Parathyroid adenoma (tissue), 2 donors: ENCODE results near the gene ASB5.
"Not testable (repeated sequence)": the region's sequence is repeated elsewhere in the genome, so short reads cannot be mapped to it uniquely, and the experiment has no call there.

Source experiments
- H2AFZ ChIP-seq: fragments of 300-600 bp; sonication (generic); one replicate; pipeline ENCODE4 v1.7.0; 2017; ENCODE audit warnings: antibody characterized with exemption, mild to moderate bottlenecking
- H3K27ac ChIP-seq: fragments of 300-600 bp; sonication (generic); one replicate; pipeline ENCODE4 v1.7.0; 2017
- H3K27me3 ChIP-seq: fragments of 300-600 bp; sonication (generic); one replicate; pipeline ENCODE4 v1.7.0; 2017; ENCODE audit warnings: low read length; ENCODE audit not compliant: control insufficient read depth, insufficient read depth
- H3K36me3 ChIP-seq: fragments of 300-600 bp; sonication (generic); one replicate; pipeline ENCODE4 v1.7.0; 2017; ENCODE audit warnings: low read length; ENCODE audit not compliant: control insufficient read depth, insufficient read depth
- H3K4me1 ChIP-seq: fragments of 300-600 bp; sonication (generic); one replicate; pipeline ENCODE4 v1.7.0; 2017; ENCODE audit warnings: control low read depth
- H3K4me2 ChIP-seq: fragments of 300-600 bp; sonication (generic); one replicate; pipeline ENCODE4 v1.7.0; 2017; ENCODE audit warnings: low read length
- H3K4me3 ChIP-seq: fragments of 300-600 bp; sonication (generic); one replicate; pipeline ENCODE4 v1.7.0; 2017; ENCODE audit warnings: low read depth, low read length
- H3K79me2 ChIP-seq: fragments of 300-600 bp; sonication (generic); one replicate; pipeline ENCODE4 v1.7.0; 2017; ENCODE audit warnings: control low read depth
- H3K9ac ChIP-seq: fragments of 300-600 bp; sonication (generic); one replicate; pipeline ENCODE4 v1.7.0; 2017; ENCODE audit warnings: mild to moderate bottlenecking
- H3K9me3 ChIP-seq: fragments of 300-600 bp; sonication (generic); one replicate; pipeline ENCODE4 v1.7.0; 2017; ENCODE audit warnings: low read length; ENCODE audit not compliant: control insufficient read depth
- TF ChIP-seq, protein P1 (sequence below): fragments of 300-600 bp; sonication (generic); IDR thresholded peaks from one replicate; pipeline ENCODE4 v1.7.0; 2017; ENCODE audit warnings: antibody characterized with exemption, mild to moderate bottlenecking
- donor health status: primary hyperparathyroidism.

ASB5 gene

DNA sequence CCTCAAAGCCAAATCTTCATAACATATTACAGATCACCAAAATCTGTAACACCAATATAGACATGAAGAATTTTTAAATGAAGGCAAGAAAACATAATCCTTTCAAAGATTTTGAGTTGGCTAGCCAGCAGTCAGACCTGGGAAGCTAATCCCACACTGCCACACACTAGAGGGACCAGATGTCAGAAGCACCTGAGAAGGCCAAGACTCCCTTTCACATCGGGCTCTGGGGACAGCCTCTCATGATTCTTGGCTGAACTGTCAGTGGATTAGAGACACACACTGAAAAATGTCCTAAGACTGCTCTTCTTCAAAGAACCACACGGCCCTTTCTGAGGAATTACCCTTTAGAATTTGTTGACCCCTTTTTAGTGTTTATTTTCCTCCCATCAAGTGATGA lies 45.5 kb downstream of the ASB5 start:
- Histone ChIP-seq H3K36me3 (no peaks in the 10 kb centered on the region), H3K27me3 (no peaks in the 10 kb centered on the region), H3K27ac (no peak overlapping the region), H3K4me1 (no peaks in the 10 kb centered on the region), H3K79me2 (no peaks in the 10 kb centered on the region), H2AFZ (no peak overlapping the region), H3K4me2 (no peak overlapping the region), H3K4me3 (no peak overlapping the region), H3K9ac (no peak overlapping the region), H3K9me3 (no peaks in the 10 kb centered on the region)
- TF ChIP-seq, protein P1, sequence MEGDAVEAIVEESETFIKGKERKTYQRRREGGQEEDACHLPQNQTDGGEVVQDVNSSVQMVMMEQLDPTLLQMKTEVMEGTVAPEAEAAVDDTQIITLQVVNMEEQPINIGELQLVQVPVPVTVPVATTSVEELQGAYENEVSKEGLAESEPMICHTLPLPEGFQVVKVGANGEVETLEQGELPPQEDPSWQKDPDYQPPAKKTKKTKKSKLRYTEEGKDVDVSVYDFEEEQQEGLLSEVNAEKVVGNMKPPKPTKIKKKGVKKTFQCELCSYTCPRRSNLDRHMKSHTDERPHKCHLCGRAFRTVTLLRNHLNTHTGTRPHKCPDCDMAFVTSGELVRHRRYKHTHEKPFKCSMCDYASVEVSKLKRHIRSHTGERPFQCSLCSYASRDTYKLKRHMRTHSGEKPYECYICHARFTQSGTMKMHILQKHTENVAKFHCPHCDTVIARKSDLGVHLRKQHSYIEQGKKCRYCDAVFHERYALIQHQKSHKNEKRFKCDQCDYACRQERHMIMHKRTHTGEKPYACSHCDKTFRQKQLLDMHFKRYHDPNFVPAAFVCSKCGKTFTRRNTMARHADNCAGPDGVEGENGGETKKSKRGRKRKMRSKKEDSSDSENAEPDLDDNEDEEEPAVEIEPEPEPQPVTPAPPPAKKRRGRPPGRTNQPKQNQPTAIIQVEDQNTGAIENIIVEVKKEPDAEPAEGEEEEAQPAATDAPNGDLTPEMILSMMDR, result no peak

DNA sequence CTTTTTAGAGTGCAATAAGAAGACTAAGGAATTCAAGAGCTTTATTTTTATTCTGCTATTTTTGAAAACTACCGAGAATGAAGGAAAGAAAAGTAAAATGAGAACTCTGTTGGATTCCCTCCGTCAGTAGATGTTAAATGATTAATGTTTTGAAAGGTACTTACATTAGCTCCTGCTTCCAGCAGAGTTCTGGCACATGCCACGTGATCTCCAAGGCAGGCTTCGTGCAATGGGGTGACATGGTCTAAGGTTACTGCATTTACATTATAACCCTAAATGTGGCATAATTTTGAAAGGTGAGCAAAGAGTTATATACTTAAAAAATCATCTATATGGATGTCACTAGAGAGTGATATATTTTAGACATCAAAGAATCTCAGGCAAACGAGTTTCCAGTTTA lies 46.9 kb downstream of the ASB5 start:
- no peak overlapping the region for H3K4me3 ChIP-seq
- no peaks in the 10 kb centered on the region for H3K79me2 ChIP-seq
- no peak overlapping the region for H3K27ac ChIP-seq
- H3K4me2 ChIP-seq, result no peak overlapping the region
- no peak overlapping the region for H2AFZ ChIP-seq
- H3K36me3 ChIP-seq, result no peaks in the 10 kb centered on the region
- TF ChIP-seq, protein P1, result no peak
- H3K9me3 ChIP-seq, result no peaks in the 10 kb centered on the region
- H3K27me3 ChIP-seq, result no peaks in the 10 kb centered on the region
- no peaks in the 10 kb centered on the region for H3K4me1 ChIP-seq
- no peak overlapping the region for H3K9ac ChIP-seq

- Histone ChIP-seq H3K9me3 (no peaks in the 10 kb centered on the region), H3K27ac (no peak overlapping the region), H3K79me2 (no peaks in the 10 kb centered on the region), H3K4me1 (no peaks in the 10 kb centered on the region), H3K4me2 (no peak overlapping the region), H3K4me3 (no peak overlapping the region), H2AFZ (no peak overlapping the region), H3K9ac (no peak overlapping the region), H3K27me3 (no peaks in the 10 kb centered on the region), H3K36me3 (no peaks in the 10 kb centered on the region)
- TF ChIP-seq, protein P1, result no peak
Observed at GRCh38 chr4:176217510-176217909, 51.5 kb downstream of the ASB5 start.

GRCh38 chr4:176212351-176212750 lies 56.7 kb downstream of the ASB5 start:
- H3K4me3 ChIP-seq, H3K79me2 ChIP-seq, H3K9ac ChIP-seq, H3K27me3 ChIP-seq, H3K27ac ChIP-seq, H2AFZ ChIP-seq, H3K4me1 ChIP-seq, H3K9me3 ChIP-seq, H3K4me2 ChIP-seq, H3K36me3 ChIP-seq: not testable (repeated sequence)

DNA sequence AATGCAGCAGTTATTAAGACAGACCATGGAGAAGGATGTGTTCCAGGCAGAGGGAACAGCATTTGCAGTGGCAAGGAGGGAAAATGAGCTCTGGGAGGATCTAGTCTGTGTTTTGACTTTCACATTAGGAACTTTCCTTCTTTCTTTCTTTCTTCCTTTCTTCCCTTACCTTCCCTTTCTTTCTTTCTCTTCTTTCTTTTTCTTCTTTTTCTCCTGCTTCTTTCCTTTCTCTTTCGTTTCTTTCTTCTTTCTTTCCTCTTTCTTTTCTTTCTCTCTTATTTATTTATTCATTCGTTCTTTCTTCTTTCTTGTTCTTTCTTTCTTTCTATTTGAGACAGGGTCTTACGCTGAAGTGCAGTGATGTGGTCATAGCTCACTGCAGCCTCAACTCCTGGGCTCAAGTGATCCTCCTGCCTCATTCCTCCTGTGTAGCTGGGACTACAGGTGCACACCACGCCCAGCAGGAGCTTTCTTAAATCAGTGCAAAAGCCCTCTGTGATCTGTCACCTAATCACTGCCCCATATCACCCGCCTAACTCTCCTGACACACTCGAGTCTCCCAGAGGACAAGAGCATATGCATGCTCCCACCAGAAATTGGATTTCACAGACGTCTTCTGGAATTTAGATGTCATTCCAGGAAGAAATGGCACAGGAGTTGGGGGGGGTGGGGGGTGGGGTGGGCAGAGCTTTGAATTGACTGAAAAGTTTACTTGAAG lies 58.3 kb downstream of the ASB5 start:
- Histone ChIP-seq H3K4me1 (no peaks in the 10 kb centered on the region), H3K9me3 (no peaks in the 10 kb centered on the region), H3K36me3 (no peaks in the 10 kb centered on the region), H3K27me3 (no peaks in the 10 kb centered on the region), H3K9ac (no peak overlapping the region), H3K4me2 (no peak overlapping the region), H2AFZ (no peak overlapping the region), H3K79me2 (no peaks in the 10 kb centered on the region), H3K27ac (no peak overlapping the region), H3K4me3 (no peak overlapping the region)
- TF ChIP-seq, protein P1, result no peak
